ENCODE measurements around the gene TBCB.

DNA sequence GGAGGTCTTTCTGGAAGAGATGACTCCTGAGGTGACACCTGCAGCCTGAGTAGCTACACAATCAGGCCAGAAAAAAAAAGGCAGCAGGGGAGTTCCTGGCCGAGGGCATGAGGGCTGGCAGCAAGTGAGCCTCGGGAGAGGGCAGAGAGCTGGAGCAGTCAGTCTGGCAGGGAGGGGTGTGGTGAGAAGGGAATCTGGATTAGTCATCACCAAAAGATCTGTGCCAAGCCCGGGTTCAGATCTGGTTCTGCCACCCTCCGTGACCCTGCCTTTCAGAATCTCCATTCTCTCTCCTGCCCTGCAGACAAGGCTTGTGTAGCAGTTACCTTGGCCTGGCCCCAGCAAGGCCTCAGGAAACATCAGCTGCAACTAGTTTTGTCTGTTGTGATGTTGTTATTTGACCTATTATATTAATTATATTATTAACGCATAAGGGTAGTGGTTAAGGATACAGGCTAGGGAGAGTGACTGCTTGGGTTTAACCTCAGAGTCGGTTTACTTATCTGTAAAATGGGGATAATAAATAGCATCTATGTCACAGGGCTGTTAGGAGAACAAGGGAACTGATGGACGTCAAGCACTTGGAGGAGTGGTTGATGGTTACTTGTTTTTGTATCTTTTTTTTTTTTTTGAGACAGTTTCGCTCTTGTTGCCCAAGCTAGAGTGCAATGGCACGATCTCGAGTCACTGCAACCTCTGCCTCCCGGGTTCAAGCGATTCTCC, 21.9 kb downstream of the TBCB start:
- TF ChIP-seq CTCF (IDR thresholded peaks at IDR 0.05) (no peak), POLR2A (IDR thresholded peaks at IDR 0.05) (no peak)
